ENCODE results near the gene ADAM21. TPM values are rescaled to one million over a fixed set of nuclear protein-coding genes. Genes with fewer than 3 reads are reported as not detected.
"Not testable (repeated sequence)": the region's sequence is repeated elsewhere in the genome, so short reads cannot be mapped to it uniquely, and the experiment has no call there.

ADAM21 gene
- total RNA-seq = under 1 TPM in 1 of 2 donors, not detected in 1; 0.10 TPM

GRCh38 chr14:70451874-70452273 lies at the start of gene ADAM21:
TSS of gene ADAM21 (plus strand) at chr14:70452174. CDS start at chr14:70457500, 5,326 bp downstream.
- peaks cover 3 to 6% of the 10 kb centered on the region in 2 donors for H3K27me3 Mint-ChIP-seq
- no peaks in the 10 kb centered on the region for H3K9me3 Mint-ChIP-seq
- H3K4me3 Mint-ChIP-seq = no peak within 1 kb of the TSS
- no peaks in the 10 kb centered on the region for H3K36me3 Mint-ChIP-seq
- no peaks in the 10 kb centered on the region for H3K4me1 Mint-ChIP-seq (ENCODE audit: low read depth in 2 of 2)
- no peak for ATAC-seq
- no peak for DNase-seq (ENCODE audit: low spot score)
- H3K27ac Mint-ChIP-seq = no peak within 1 kb of the TSS

- H3K4me1 Mint-ChIP-seq (ENCODE audit: low read depth in 2 of 2); H3K36me3 Mint-ChIP-seq; H3K9me3 Mint-ChIP-seq; H3K27ac Mint-ChIP-seq; DNase-seq (ENCODE audit: low spot score); H3K4me3 Mint-ChIP-seq; ATAC-seq; H3K27me3 Mint-ChIP-seq: not testable (repeated sequence)
Observed at GRCh38 chr14:70403335-70403734, 48.6 kb upstream of the ADAM21 start.

GRCh38 chr14:70406216-70406615 lies 45.8 kb upstream of the ADAM21 start:
- ATAC-seq; DNase-seq (ENCODE audit: low spot score); H3K9me3 Mint-ChIP-seq; H3K27ac Mint-ChIP-seq; H3K27me3 Mint-ChIP-seq; H3K36me3 Mint-ChIP-seq; H3K4me3 Mint-ChIP-seq: not testable (repeated sequence)
- peaks cover 4 to 12% of the 10 kb centered on the region in 2 donors for H3K4me1 Mint-ChIP-seq (ENCODE audit: low read depth in 2 of 2)

- DNase-seq (ENCODE audit: low spot score) (no peak), ATAC-seq (no peak)
- Mint-ChIP-seq H3K4me1 (ENCODE audit: low read depth in 2 of 2) (peaks cover 4 to 14% of the 10 kb centered on the region in 2 donors), H3K4me3 (no peak overlapping the region), H3K36me3 (no peaks in the 10 kb centered on the region), H3K27ac (no peak overlapping the region), H3K9me3 (no peaks in the 10 kb centered on the region), H3K27me3 (no peaks in the 10 kb centered on the region)
Observed at GRCh38 chr14:70407621-70408020, 44.4 kb upstream of the ADAM21 start.

DNA sequence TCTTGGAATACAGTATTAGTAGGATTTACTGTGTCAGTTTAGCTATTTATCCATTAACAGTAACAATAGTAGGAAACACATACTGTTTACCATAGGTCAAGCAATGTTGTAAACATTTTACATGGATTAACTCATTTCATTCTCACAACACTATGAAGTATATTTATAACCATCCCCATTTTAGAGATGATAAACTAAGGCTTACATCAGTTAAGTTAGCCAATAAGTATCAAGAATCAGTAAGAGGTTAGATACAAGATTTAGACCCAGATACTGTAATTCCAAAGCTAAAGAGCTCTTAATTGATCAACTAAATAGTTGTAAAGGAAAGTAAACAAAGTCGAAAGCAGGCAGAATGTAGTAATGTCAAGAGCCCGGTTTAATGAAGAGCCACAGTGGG lies 36.2 kb upstream of the ADAM21 start:
- H3K9me3 Mint-ChIP-seq = no peaks in the 10 kb centered on the region
- H3K4me3 Mint-ChIP-seq = peak overlapping the region; percentile 94
- peaks cover 19 to 21% of the 10 kb centered on the region in 2 donors for H3K4me1 Mint-ChIP-seq (ENCODE audit: low read depth in 2 of 2)
- peak overlapping the region; percentile 7 to 88 for H3K27ac Mint-ChIP-seq
- H3K36me3 Mint-ChIP-seq = no peaks in the 10 kb centered on the region
- ATAC-seq = no peak
- H3K27me3 Mint-ChIP-seq = peaks cover 0 to 2% of the 10 kb centered on the region in 2 donors
- DNase-seq (ENCODE audit: low spot score) = no peak

DNA sequence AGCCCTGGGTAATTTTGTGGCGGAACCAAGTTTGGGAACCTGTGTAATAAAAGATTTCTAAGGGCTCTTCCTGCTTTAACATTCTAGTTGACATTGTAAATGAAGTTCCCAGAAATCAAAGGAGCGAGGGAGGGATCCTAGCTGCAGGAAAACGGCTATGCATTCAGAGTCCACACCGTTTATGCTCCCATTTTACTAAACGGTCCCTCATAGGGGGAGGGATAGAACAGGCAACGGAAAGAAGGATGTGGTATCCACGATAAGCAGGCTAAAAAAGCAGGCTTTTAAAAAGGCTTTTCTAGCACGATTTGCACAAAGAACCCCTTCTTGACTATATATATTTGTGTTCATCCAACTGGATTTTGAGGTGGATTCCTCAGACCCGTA lies 35.6 kb upstream of the ADAM21 start:
- no peaks in the 10 kb centered on the region for H3K9me3 Mint-ChIP-seq
- H3K36me3 Mint-ChIP-seq = no peaks in the 10 kb centered on the region
- H3K27me3 Mint-ChIP-seq = peaks cover 0 to 2% of the 10 kb centered on the region in 2 donors
- H3K4me1 Mint-ChIP-seq (ENCODE audit: low read depth in 2 of 2) = peaks cover 19 to 21% of the 10 kb centered on the region in 2 donors
- DNase-seq (ENCODE audit: low spot score) (no peak), ATAC-seq (no peak)
- peak overlapping the region; percentile 7 to 88 for H3K27ac Mint-ChIP-seq
- peak overlapping the region; percentile 94 for H3K4me3 Mint-ChIP-seq

- peaks cover 17 to 19% of the 10 kb centered on the region in 2 donors for H3K4me1 Mint-ChIP-seq (ENCODE audit: low read depth in 2 of 2)
- H3K27me3 Mint-ChIP-seq = peaks cover 4 to 5% of the 10 kb centered on the region in 2 donors
- peak within 1 kb of the TSS; percentile 94 for H3K4me3 Mint-ChIP-seq
- H3K9me3 Mint-ChIP-seq = no peaks in the 10 kb centered on the region
- ATAC-seq (peak; percentile 20 to 65), DNase-seq (ENCODE audit: low spot score) (peak; percentile 65)
- no peaks in the 10 kb centered on the region for H3K36me3 Mint-ChIP-seq
- H3K27ac Mint-ChIP-seq = peak within 1 kb of the TSS; percentile 7 to 88
Observed at GRCh38 chr14:70416725-70417349, 35.1 kb upstream of the ADAM21 start, which contains the start of gene SYNJ2BP. TSS of gene SYNJ2BP (minus strand) at chr14:70417090. CDS start at chr14:70416963, 127 bp downstream.

GRCh38 chr14:70419270-70419931 lies 32.6 kb upstream of the ADAM21 start:
- not testable (repeated sequence) for ATAC-seq; H3K4me3 Mint-ChIP-seq; H3K27ac Mint-ChIP-seq; H3K9me3 Mint-ChIP-seq; DNase-seq (ENCODE audit: low spot score); H3K36me3 Mint-ChIP-seq; H3K27me3 Mint-ChIP-seq
- H3K4me1 Mint-ChIP-seq (ENCODE audit: low read depth in 2 of 2) = peaks cover 17 to 19% of the 10 kb centered on the region in 2 donors

GRCh38 chr14:70422538-70422937 lies 29.4 kb upstream of the ADAM21 start:
- peaks cover 7 to 10% of the 10 kb centered on the region in 2 donors for H3K27me3 Mint-ChIP-seq
- H3K27ac Mint-ChIP-seq = no peak overlapping the region
- no peak for ATAC-seq
- no peaks in the 10 kb centered on the region for H3K36me3 Mint-ChIP-seq
- no peak for DNase-seq (ENCODE audit: low spot score)
- no peak overlapping the region for H3K4me3 Mint-ChIP-seq
- H3K4me1 Mint-ChIP-seq (ENCODE audit: low read depth in 2 of 2) = no peaks in the 10 kb centered on the region
- no peaks in the 10 kb centered on the region for H3K9me3 Mint-ChIP-seq

DNA sequence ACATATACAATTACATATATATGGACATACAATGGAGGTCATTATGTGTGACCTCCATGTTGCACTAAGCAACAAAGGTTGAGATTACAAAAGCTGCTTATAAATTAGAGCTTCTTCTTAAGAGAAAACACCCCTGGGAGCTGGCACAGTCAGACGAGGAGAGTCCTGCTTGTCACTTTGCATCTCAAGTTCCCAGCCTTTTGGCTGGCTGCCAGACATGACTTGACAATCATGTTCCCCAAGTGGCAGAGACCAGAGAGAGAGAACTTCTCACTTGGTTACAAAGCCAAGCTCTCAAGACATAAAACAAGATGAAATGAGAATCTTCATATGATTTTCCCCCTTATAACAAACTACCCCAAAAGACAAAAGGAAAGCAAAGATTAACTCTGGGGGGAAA lies 26.6 kb upstream of the ADAM21 start:
- no peak overlapping the region for H3K27ac Mint-ChIP-seq
- ATAC-seq (no peak), DNase-seq (ENCODE audit: low spot score) (no peak)
- peaks cover 6% of the 10 kb centered on the region for H3K36me3 Mint-ChIP-seq
- no peaks in the 10 kb centered on the region for H3K4me1 Mint-ChIP-seq (ENCODE audit: low read depth in 2 of 2)
- no peak overlapping the region for H3K4me3 Mint-ChIP-seq
- H3K9me3 Mint-ChIP-seq = no peaks in the 10 kb centered on the region
- H3K27me3 Mint-ChIP-seq = peaks cover 17% of the 10 kb centered on the region in 2 donors

DNA sequence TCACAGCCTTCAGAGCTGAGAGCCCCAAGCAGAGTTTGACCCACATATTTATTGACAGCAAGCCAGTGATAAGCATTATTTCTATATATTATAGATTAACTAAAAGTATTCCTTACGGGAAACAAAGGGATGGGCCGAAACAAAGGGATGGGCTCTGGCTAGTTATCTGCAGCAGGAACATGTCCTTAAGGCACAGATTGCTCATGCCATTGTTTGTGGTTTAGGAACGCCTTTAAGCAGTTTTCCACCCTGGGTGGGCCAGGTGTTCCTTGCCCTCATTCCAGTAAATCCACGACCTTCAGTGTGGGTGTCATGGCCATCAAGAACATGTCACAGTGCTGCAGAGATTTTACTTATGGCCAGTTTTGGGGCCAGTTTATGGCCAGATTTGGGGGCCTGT lies 25.4 kb upstream of the ADAM21 start:
- H3K4me1 Mint-ChIP-seq (ENCODE audit: low read depth in 2 of 2); ATAC-seq; DNase-seq (ENCODE audit: low spot score); H3K27ac Mint-ChIP-seq; H3K9me3 Mint-ChIP-seq; H3K4me3 Mint-ChIP-seq: not testable (repeated sequence)
- Mint-ChIP-seq H3K36me3 (peaks cover 16% of the 10 kb centered on the region), H3K27me3 (peaks cover 22 to 26% of the 10 kb centered on the region in 2 donors)

DNA sequence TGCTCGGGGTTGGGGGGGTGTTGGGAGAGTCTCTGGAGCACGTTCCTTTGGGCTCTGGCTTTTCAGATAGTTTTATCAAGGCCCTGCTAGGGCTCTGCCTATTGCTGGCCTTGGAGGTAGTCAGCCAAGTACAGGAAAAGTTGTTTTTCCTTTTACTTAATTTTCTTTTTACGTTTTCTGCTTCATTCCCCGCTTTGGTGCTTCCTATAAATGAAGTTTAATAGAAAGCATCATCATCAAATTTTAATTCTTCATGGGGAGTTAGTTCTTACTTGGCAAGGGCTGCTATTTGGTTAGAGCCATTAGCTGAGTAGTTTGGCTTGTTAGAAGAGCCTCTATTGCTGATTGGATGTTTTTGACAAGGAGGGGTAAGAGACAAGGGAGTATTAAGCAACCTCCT lies 15.1 kb upstream of the ADAM21 start:
- no peak for DNase-seq (ENCODE audit: low spot score)
- H3K9me3 Mint-ChIP-seq = peaks cover 16% of the 10 kb centered on the region
- H3K4me1 Mint-ChIP-seq (ENCODE audit: low read depth in 2 of 2) = no peaks in the 10 kb centered on the region
- peaks cover 11% of the 10 kb centered on the region for H3K36me3 Mint-ChIP-seq
- peaks cover 13 to 36% of the 10 kb centered on the region in 2 donors for H3K27me3 Mint-ChIP-seq
- no peak overlapping the region for H3K4me3 Mint-ChIP-seq
- no peak for ATAC-seq
- H3K27ac Mint-ChIP-seq = no peak overlapping the region

DNA sequence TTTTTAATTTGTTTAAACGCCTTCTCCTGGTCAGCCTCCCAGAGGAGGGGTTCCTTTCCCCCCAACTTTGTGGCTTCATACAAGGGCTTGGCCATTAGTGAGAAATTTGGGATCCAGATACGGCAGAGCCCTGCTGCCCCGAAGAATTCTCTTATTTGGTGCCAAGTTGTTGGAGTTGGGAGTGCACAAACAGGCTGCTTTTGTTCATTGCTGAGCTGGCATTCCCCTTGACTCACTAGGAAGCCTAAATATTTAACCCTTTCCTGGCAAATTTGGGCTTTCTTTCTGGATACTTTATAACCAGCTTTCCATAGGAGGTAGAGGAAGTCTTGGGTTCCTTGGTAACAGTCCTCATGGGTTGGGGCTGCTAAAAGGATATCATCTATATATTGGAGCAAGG lies 10.3 kb upstream of the ADAM21 start:
- DNase-seq (ENCODE audit: low spot score) (no peak), ATAC-seq (no peak)
- H3K4me1 Mint-ChIP-seq (ENCODE audit: low read depth in 2 of 2) = no peaks in the 10 kb centered on the region
- peaks cover 13% of the 10 kb centered on the region for H3K9me3 Mint-ChIP-seq
- no peak overlapping the region for H3K4me3 Mint-ChIP-seq
- no peak overlapping the region for H3K27ac Mint-ChIP-seq
- peaks cover 3 to 10% of the 10 kb centered on the region in 2 donors for H3K27me3 Mint-ChIP-seq
- peaks cover 19% of the 10 kb centered on the region for H3K36me3 Mint-ChIP-seq

- Mint-ChIP-seq H3K4me1 (ENCODE audit: low read depth in 2 of 2) (no peaks in the 10 kb centered on the region), H3K27me3 (peaks cover 2 to 3% of the 10 kb centered on the region in 2 donors), H3K36me3 (peaks cover 19% of the 10 kb centered on the region), H3K9me3 (peaks cover 13% of the 10 kb centered on the region), H3K4me3 (no peak overlapping the region), H3K27ac (no peak overlapping the region)
- DNase-seq (ENCODE audit: low spot score) (no peak), ATAC-seq (no peak)
Observed at GRCh38 chr14:70442750-70443149, 9.2 kb upstream of the ADAM21 start.

Data from natural killer cell treated with Interleukin-12 subunit alpha and Interleukin-12 subunit beta and Interleukin-15 and Interleukin-18, amount 100 ng/mL, for 72 hours (primary cell).